SK-N-SH treated with all-trans-retinoic acid at 6 μM for 48 hours (cell line): ENCODE results near the gene MYH11.

ENCODE experiments used
- ARNTL ChIP-seq: fragments of 450-650 bp; formaldehyde crosslinking; IDR thresholded peaks from 2 replicates; pipeline ENCODE4 v1.5.0; 2020; ENCODE audit warnings: low read depth, mild to moderate bottlenecking, moderate library complexity, borderline replicate concordance
- BACH2 ChIP-seq: fragments of 250-450 bp; sonication (Bioruptor Pico); IDR thresholded peaks from 2 replicates; pipeline ENCODE4 v1.9.0; 2021; ENCODE audit warnings: mild to moderate bottlenecking, borderline replicate concordance
- CSDC2 ChIP-seq: fragments of 250-450 bp; sonication (Bioruptor Pico); IDR thresholded peaks from 2 replicates; pipeline ENCODE4 v1.5.0; 2020; ENCODE audit warnings: mild to moderate bottlenecking, moderate library complexity
- CSRNP3 ChIP-seq: fragments of 250-450 bp; sonication (Bioruptor Pico); IDR thresholded peaks from 2 replicates; pipeline ENCODE4 v1.5.1; 2021; ENCODE audit warnings: mild to moderate bottlenecking, moderate library complexity
- OSR1 ChIP-seq: fragments of 250-450 bp; sonication (Bioruptor Pico); IDR thresholded peaks from 2 replicates; pipeline ENCODE4 v1.8.0; 2022; ENCODE audit warnings: moderate library complexity, mild to moderate bottlenecking, inconsistent platforms
- PATZ1 ChIP-seq: fragments of 250-450 bp; sonication (Bioruptor Pico); IDR thresholded peaks from 2 replicates; pipeline ENCODE4 v1.8.0; 2020; ENCODE audit warnings: mild to moderate bottlenecking, moderate library complexity, borderline replicate concordance
- PPARA ChIP-seq: fragments of 250-450 bp; sonication (Bioruptor Pico); IDR thresholded peaks from 2 replicates; pipeline ENCODE4 v1.5.0; 2020; ENCODE audit warnings: mild to moderate bottlenecking, borderline replicate concordance
- SNAI2 ChIP-seq: fragments of 250-450 bp; sonication (Bioruptor Pico); IDR thresholded peaks from 2 replicates; pipeline ENCODE4 v1.5.0; 2020; ENCODE audit warnings: mild to moderate bottlenecking, moderate library complexity
- TOX ChIP-seq: fragments of 250-450 bp; sonication (Bioruptor Pico); IDR thresholded peaks from 2 replicates; pipeline ENCODE4 v1.8.0; 2021; ENCODE audit warnings: mild to moderate bottlenecking, moderate library complexity, borderline replicate concordance
- ZFP3 ChIP-seq: fragments of 250-450 bp; sonication (Bioruptor Pico); IDR thresholded peaks from 2 replicates; pipeline ENCODE4 v1.5.0; 2020; ENCODE audit warnings: mild to moderate bottlenecking, moderate library complexity
- ZFP30 ChIP-seq: fragments of 450-650 bp; formaldehyde crosslinking; IDR thresholded peaks from 2 replicates; pipeline ENCODE4 v1.5.0; 2022; ENCODE audit warnings: mild to moderate bottlenecking, moderate library complexity
- ZNF565 ChIP-seq: fragments of 450-650 bp; formaldehyde crosslinking; conservative IDR thresholded peaks from 2 replicates; pipeline ENCODE4 v1.5.0; 2020; ENCODE audit warnings: low read depth, mild to moderate bottlenecking, moderate library complexity
- TF ChIP-seq, protein P1 (sequence below): fragments of 250-450 bp; sonication (Bioruptor Pico); IDR thresholded peaks from 2 replicates; pipeline ENCODE4 v1.5.0; 2020; ENCODE audit warnings: mild to moderate bottlenecking, moderate library complexity
- TF ChIP-seq, protein P2 (sequence below): fragments of 250-450 bp; sonication (Bioruptor Pico); IDR thresholded peaks from 2 replicates; pipeline ENCODE4 v1.8.0; 2021; ENCODE audit warnings: low read depth, mild to moderate bottlenecking, moderate library complexity, borderline replicate concordance

GRCh38 chr16:15861996-15862395, 5.2 kb upstream of the MYH11 start:
- TF ChIP-seq OSR1 (CRISPR knock-in tag) (no peak), SNAI2 (CRISPR knock-in tag) (no peak), CSRNP3 (CRISPR knock-in tag) (no peak), ZFP30 (CRISPR knock-in tag) (no peak), PPARA (CRISPR knock-in tag) (no peak), PATZ1 (CRISPR knock-in tag) (no peak), ZNF565 (CRISPR knock-in tag) (no peak), TOX (CRISPR knock-in tag) (no peak), BACH2 (CRISPR knock-in tag) (no peak), ZFP3 (no peak), CSDC2 (CRISPR knock-in tag) (no peak), ARNTL (CRISPR knock-in tag) (no peak)
- TF ChIP-seq, protein P1, sequence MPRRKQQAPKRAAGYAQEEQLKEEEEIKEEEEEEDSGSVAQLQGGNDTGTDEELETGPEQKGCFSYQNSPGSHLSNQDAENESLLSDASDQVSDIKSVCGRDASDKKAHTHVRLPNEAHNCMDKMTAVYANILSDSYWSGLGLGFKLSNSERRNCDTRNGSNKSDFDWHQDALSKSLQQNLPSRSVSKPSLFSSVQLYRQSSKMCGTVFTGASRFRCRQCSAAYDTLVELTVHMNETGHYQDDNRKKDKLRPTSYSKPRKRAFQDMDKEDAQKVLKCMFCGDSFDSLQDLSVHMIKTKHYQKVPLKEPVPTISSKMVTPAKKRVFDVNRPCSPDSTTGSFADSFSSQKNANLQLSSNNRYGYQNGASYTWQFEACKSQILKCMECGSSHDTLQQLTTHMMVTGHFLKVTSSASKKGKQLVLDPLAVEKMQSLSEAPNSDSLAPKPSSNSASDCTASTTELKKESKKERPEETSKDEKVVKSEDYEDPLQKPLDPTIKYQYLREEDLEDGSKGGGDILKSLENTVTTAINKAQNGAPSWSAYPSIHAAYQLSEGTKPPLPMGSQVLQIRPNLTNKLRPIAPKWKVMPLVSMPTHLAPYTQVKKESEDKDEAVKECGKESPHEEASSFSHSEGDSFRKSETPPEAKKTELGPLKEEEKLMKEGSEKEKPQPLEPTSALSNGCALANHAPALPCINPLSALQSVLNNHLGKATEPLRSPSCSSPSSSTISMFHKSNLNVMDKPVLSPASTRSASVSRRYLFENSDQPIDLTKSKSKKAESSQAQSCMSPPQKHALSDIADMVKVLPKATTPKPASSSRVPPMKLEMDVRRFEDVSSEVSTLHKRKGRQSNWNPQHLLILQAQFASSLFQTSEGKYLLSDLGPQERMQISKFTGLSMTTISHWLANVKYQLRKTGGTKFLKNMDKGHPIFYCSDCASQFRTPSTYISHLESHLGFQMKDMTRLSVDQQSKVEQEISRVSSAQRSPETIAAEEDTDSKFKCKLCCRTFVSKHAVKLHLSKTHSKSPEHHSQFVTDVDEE (CRISPR knock-in tag) = no peak
- TF ChIP-seq, protein P2, sequence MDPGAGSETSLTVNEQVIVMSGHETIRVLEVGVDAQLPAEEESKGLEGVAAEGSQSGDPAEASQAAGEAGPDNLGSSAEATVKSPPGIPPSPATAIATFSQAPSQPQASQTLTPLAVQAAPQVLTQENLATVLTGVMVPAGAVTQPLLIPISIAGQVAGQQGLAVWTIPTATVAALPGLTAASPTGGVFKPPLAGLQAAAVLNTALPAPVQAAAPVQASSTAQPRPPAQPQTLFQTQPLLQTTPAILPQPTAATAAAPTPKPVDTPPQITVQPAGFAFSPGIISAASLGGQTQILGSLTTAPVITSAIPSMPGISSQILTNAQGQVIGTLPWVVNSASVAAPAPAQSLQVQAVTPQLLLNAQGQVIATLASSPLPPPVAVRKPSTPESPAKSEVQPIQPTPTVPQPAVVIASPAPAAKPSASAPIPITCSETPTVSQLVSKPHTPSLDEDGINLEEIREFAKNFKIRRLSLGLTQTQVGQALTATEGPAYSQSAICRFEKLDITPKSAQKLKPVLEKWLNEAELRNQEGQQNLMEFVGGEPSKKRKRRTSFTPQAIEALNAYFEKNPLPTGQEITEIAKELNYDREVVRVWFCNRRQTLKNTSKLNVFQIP (CRISPR knock-in tag) = no peak
